Nephron (organoid): ENCODE data around the gene ALK.

ENCODE experiments used
- H3K27ac Mint-ChIP-seq, 3 experiments: 2 replicates each; pipeline ENCODE4 v1.8.0; 2020; ENCODE audit warnings: mixed read lengths in 3 of 3, mild to moderate bottlenecking in 2 of 3, moderate library complexity in 1 of 3
- H3K27me3 Mint-ChIP-seq: 2 replicates; pipeline ENCODE4 v1.8.0; 2021; ENCODE audit warnings: low read depth, mild to moderate bottlenecking, moderate library complexity, mixed read lengths
- H3K36me3 Mint-ChIP-seq: 2 replicates; pipeline ENCODE4 v1.8.0; 2020; ENCODE audit warnings: low read depth, mixed read lengths
- H3K4me1 Mint-ChIP-seq: 2 replicates; pipeline ENCODE4 v1.8.0; 2020; ENCODE audit warnings: mixed read lengths
- H3K4me3 Mint-ChIP-seq, 3 experiments: 2 replicates each; pipeline ENCODE4 v1.8.0; 2020; ENCODE audit warnings: mild to moderate bottlenecking in 3 of 3, mixed read lengths in 3 of 3, moderate library complexity in 2 of 3
- H3K9me3 Mint-ChIP-seq: 2 replicates; pipeline ENCODE4 v1.8.0; 2020; ENCODE audit warnings: mixed read lengths
- CTCF ChIP-seq, 3 experiments: fragments of 200-600 bp; sonication (generic); IDR thresholded peaks; one replicate each; pipeline ENCODE4 v1.5.0; 2021; ENCODE audit warnings: antibody characterized with exemption in 3 of 3; ENCODE audit not compliant: unreplicated experiment in 3 of 3

ALK gene

GRCh38 chr2:29881089-29881730, 40.2 kb downstream of the ALK start:
- H3K4me3 Mint-ChIP-seq = no peak overlapping the region
- peaks cover 5% of the 10 kb centered on the region for H3K4me1 Mint-ChIP-seq
- peaks cover 29% of the 10 kb centered on the region for H3K27me3 Mint-ChIP-seq
- no peaks in the 10 kb centered on the region for H3K36me3 Mint-ChIP-seq
- no peak overlapping the region for H3K27ac Mint-ChIP-seq
- no peak for TF ChIP-seq CTCF (IDR thresholded peaks at IDR 0.05; ENCODE audit: unreplicated experiment in 3 of 3)
- H3K9me3 Mint-ChIP-seq = peaks cover 17% of the 10 kb centered on the region

- TF ChIP-seq CTCF (IDR thresholded peaks at IDR 0.05; ENCODE audit: unreplicated experiment in 3 of 3) = no peak
- Mint-ChIP-seq H3K36me3 (no peaks in the 10 kb centered on the region), H3K27ac (no peak overlapping the region), H3K4me3 (no peak overlapping the region), H3K9me3 (peaks cover 10% of the 10 kb centered on the region), H3K27me3 (peaks cover 18% of the 10 kb centered on the region), H3K4me1 (peaks cover 5% of the 10 kb centered on the region)
These were observed 41.3 kb downstream of the ALK start for GRCh38 chr2:29880084-29880483.

GRCh38 chr2:29879456-29879855, 41.9 kb downstream of the ALK start:
- Mint-ChIP-seq H3K9me3 (peaks cover 8% of the 10 kb centered on the region), H3K27me3 (peaks cover 18% of the 10 kb centered on the region), H3K27ac (no peak overlapping the region), H3K36me3 (no peaks in the 10 kb centered on the region), H3K4me1 (peaks cover 5% of the 10 kb centered on the region), H3K4me3 (no peak overlapping the region)
- no peak for TF ChIP-seq CTCF (IDR thresholded peaks at IDR 0.05; ENCODE audit: unreplicated experiment in 3 of 3)

- TF ChIP-seq CTCF (IDR thresholded peaks at IDR 0.05; ENCODE audit: unreplicated experiment in 3 of 3) = no peak
- H3K4me1 Mint-ChIP-seq = peaks cover 5% of the 10 kb centered on the region
- peaks cover 18% of the 10 kb centered on the region for H3K27me3 Mint-ChIP-seq
- H3K9me3 Mint-ChIP-seq = peaks cover 4% of the 10 kb centered on the region
- no peaks in the 10 kb centered on the region for H3K36me3 Mint-ChIP-seq
- no peak overlapping the region for H3K27ac Mint-ChIP-seq
- no peak overlapping the region for H3K4me3 Mint-ChIP-seq
These were observed 42.5 kb downstream of the ALK start for GRCh38 chr2:29878898-29879297.

- Mint-ChIP-seq H3K4me1 (peaks cover 5% of the 10 kb centered on the region), H3K36me3 (no peaks in the 10 kb centered on the region), H3K27ac (no peak overlapping the region), H3K27me3 (peaks cover 16% of the 10 kb centered on the region), H3K4me3 (no peak overlapping the region), H3K9me3 (no peaks in the 10 kb centered on the region)
- no peak for TF ChIP-seq CTCF (IDR thresholded peaks at IDR 0.05; ENCODE audit: unreplicated experiment in 3 of 3)
These were observed 45.0 kb downstream of the ALK start for GRCh38 chr2:29876374-29876773.

GRCh38 chr2:29874745-29875144, 46.6 kb downstream of the ALK start:
- no peaks in the 10 kb centered on the region for H3K9me3 Mint-ChIP-seq
- no peak overlapping the region for H3K4me3 Mint-ChIP-seq
- no peaks in the 10 kb centered on the region for H3K36me3 Mint-ChIP-seq
- peaks cover 5% of the 10 kb centered on the region for H3K4me1 Mint-ChIP-seq
- H3K27ac Mint-ChIP-seq = no peak overlapping the region
- peaks cover 7% of the 10 kb centered on the region for H3K27me3 Mint-ChIP-seq
- no peak for TF ChIP-seq CTCF (IDR thresholded peaks at IDR 0.05; ENCODE audit: unreplicated experiment in 3 of 3)
